ENCODE data around the gene MACROD2. TPM values are rescaled to one million over a fixed set of nuclear protein-coding genes. Genes with fewer than 3 reads are reported as not detected.

The MACROD2 gene
- total and polyA plus RNA-seq, 4 donors = 13.0 to 67.1 (median 20.7) TPM

GRCh38 chr20:15550116-15550870 lies 1555.0 kb downstream of the MACROD2 start:
- Histone ChIP-seq H3K27ac (ENCODE audit: low read depth in 1 of 2, low read length in 1 of 2) (no peak overlapping the region), H3K9ac (ENCODE audit: insufficient read depth in 1 of 2, low read length in 2 of 2) (no peak overlapping the region), H3K27me3 (ENCODE audit: control insufficient read depth in 3 of 3, insufficient read depth in 3 of 3, low read length in 2 of 3) (no peaks in the 10 kb centered on the region), H3K4me3 (no peak overlapping the region), H3K9me3 (ENCODE audit: control insufficient read depth in 4 of 4, insufficient read depth in 3 of 4, low read length in 3 of 4) (peaks cover 0 to 12% (median 4%) of the 10 kb centered on the region in 4 donors), H3K4me1 (ENCODE audit: control insufficient read depth in 5 of 5, insufficient read depth in 5 of 5, low read length in 5 of 5) (peaks cover 0 to 2% (median 0%) of the 10 kb centered on the region in 5 donors), H3K36me3 (ENCODE audit: control insufficient read depth in 4 of 4, insufficient read depth in 4 of 4, low read length in 4 of 4) (no peaks in the 10 kb centered on the region)
- ATAC-seq (ENCODE audit: insufficient read depth, low FRiP score) (no peak), DNase-seq (no peak)
- TF ChIP-seq, protein P1, sequence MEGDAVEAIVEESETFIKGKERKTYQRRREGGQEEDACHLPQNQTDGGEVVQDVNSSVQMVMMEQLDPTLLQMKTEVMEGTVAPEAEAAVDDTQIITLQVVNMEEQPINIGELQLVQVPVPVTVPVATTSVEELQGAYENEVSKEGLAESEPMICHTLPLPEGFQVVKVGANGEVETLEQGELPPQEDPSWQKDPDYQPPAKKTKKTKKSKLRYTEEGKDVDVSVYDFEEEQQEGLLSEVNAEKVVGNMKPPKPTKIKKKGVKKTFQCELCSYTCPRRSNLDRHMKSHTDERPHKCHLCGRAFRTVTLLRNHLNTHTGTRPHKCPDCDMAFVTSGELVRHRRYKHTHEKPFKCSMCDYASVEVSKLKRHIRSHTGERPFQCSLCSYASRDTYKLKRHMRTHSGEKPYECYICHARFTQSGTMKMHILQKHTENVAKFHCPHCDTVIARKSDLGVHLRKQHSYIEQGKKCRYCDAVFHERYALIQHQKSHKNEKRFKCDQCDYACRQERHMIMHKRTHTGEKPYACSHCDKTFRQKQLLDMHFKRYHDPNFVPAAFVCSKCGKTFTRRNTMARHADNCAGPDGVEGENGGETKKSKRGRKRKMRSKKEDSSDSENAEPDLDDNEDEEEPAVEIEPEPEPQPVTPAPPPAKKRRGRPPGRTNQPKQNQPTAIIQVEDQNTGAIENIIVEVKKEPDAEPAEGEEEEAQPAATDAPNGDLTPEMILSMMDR (IDR thresholded peaks at IDR 0.05; ENCODE audit: control extremely low read depth, extremely low read depth) = no peak
- WGBS, 2 donors = 87 to 90% methylated on average over 2 of the region's 2 CpGs

DNA sequence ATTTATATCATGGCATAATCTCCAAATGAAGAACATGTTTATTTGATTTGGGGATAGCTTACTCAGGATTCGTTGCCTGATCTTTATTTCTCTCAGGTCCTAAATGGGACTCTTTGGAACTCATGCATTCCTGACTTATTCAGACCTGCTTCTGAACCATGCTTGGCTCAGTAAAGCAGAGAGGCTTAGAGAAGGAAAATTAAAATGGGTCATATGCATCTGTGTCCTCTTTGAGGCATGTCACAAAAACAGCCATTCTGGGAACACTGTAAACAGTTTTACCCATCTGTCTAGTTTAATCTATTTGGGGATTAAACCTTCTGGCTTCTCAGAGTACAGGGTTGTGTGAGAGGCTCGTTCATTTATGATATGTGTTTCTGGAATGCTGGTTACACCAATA lies 1560.6 kb downstream of the MACROD2 start:
- no peak for ATAC-seq (ENCODE audit: insufficient read depth, low FRiP score)
- WGBS, 2 donors = 39 to 54% methylated on average over 2 of the region's 2 CpGs
- no peak for DNase-seq

GRCh38 chr20:15556869-15557268 lies 1561.6 kb downstream of the MACROD2 start:
- Histone ChIP-seq H3K36me3 (ENCODE audit: control insufficient read depth in 4 of 4, insufficient read depth in 4 of 4, low read length in 4 of 4) (no peaks in the 10 kb centered on the region), H3K4me3 (no peak overlapping the region), H3K4me1 (ENCODE audit: control insufficient read depth in 5 of 5, insufficient read depth in 5 of 5, low read length in 5 of 5) (no peaks in the 10 kb centered on the region), H3K9ac (ENCODE audit: insufficient read depth in 1 of 2, low read length in 2 of 2) (no peak overlapping the region), H3K9me3 (ENCODE audit: control insufficient read depth in 4 of 4, insufficient read depth in 3 of 4, low read length in 3 of 4) (peaks cover 0 to 12% (median 2%) of the 10 kb centered on the region in 4 donors), H3K27ac (ENCODE audit: low read depth in 1 of 2, low read length in 1 of 2) (no peak overlapping the region), H3K27me3 (ENCODE audit: control insufficient read depth in 3 of 3, insufficient read depth in 3 of 3, low read length in 2 of 3) (no peaks in the 10 kb centered on the region)
- WGBS, 2 donors = 64 to 81% methylated on average over 1 of the region's 1 CpG
- DNase-seq = no peak
- no peak for ATAC-seq (ENCODE audit: insufficient read depth, low FRiP score)
- TF ChIP-seq, protein P1 (IDR thresholded peaks at IDR 0.05; ENCODE audit: control extremely low read depth, extremely low read depth) = no peak

More for the DNA sequence above, 1560.6 kb downstream of the MACROD2 start:
- Histone ChIP-seq H3K9me3 (ENCODE audit: control insufficient read depth in 4 of 4, insufficient read depth in 3 of 4, low read length in 3 of 4) (peaks cover 0 to 12% (median 4%) of the 10 kb centered on the region in 4 donors), H3K36me3 (ENCODE audit: control insufficient read depth in 4 of 4, insufficient read depth in 4 of 4, low read length in 4 of 4) (no peaks in the 10 kb centered on the region), H3K27me3 (ENCODE audit: control insufficient read depth in 3 of 3, insufficient read depth in 3 of 3, low read length in 2 of 3) (no peaks in the 10 kb centered on the region), H3K9ac (ENCODE audit: insufficient read depth in 1 of 2, low read length in 2 of 2) (no peak overlapping the region), H3K27ac (ENCODE audit: low read depth in 1 of 2, low read length in 1 of 2) (no peak overlapping the region), H3K4me3 (no peak overlapping the region), H3K4me1 (ENCODE audit: control insufficient read depth in 5 of 5, insufficient read depth in 5 of 5, low read length in 5 of 5) (no peaks in the 10 kb centered on the region)
- TF ChIP-seq, protein P1 (IDR thresholded peaks at IDR 0.05; ENCODE audit: control extremely low read depth, extremely low read depth) = no peak

All from lung (tissue), 12 donors.